HG02885 (cell line): Measurements from ENCODE around the gene XG.
"Not testable (repeated sequence)": the region's sequence is repeated elsewhere in the genome, so short reads cannot be mapped to it uniquely, and the experiment has no call there.

Experiments
- ATAC-seq: cut with Tn5 transposase; IDR thresholded peaks from one replicate; pipeline ENCODE4 v1.9.1; 2021; ENCODE audit warnings: mild to moderate bottlenecking; ENCODE audit not compliant: unreplicated experiment, poor library complexity

XG gene

DNA sequence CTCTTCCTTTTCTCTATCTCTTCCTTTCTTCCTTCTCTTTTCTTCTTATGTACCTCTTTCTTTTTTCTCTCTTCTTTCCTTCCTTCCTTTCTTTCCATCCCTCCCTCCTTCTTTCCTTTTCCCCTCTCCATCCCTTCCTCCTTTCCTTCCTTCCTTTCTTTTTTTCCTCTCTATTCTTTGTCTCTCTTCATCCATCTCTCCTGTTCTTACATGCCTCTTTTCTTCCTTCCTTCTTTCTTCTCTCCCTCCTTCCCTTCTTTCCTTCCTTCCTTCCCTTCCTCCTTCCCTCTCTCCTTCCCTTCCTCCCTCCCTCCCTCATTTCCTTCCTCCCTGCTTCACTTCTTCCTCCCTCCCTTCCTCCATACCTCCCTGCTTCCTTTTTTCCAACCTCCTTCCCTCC, 19.2 kb upstream of the XG start:
- no peak for ATAC-seq

DNA sequence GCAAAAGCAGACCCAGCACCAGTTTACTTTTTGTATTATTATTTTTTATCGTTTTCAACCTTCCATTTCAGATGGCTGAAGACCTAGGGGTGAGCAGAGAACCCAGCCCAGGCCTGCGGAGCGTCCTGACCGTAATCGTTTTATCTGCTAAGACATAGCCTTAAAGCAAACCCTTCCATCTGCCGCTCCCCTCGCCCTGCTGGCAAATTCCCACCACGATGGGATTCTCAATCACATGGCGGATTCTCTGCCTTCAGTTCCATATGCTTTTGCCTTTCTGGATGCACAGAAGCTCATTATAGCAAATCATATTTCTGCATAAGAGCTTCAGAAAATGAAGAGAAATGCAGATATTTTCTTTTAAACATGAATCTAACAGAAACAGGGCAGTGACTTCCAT, 18.6 kb upstream of the XG start:
- ATAC-seq, result no peak

DNA sequence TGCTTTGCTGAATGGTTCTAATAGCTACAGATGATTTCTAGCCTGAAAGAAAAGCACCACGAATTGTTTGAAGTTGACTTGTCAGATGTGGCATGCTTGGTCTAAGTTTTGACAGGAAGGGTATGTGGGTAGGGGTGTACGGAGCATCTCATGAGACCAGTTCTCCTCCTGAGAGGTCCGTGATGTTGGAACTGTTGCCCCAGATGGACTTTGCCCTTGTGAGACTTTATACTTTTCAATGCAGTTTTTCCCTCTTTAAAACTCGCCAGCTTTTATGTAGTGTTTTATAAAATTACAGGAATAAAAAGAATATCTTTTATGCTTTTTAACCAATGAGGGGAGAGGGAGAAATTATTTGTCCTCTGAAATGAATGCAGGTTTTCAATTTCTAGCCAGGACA, 16.6 kb upstream of the XG start:
- ATAC-seq, result no peak

GRCh38 chrX:2740672-2741071, 11.2 kb upstream of the XG start:
- ATAC-seq, result no peak

GRCh38 chrX:2741386-2741785, 10.5 kb upstream of the XG start:
- no peak for ATAC-seq

DNA sequence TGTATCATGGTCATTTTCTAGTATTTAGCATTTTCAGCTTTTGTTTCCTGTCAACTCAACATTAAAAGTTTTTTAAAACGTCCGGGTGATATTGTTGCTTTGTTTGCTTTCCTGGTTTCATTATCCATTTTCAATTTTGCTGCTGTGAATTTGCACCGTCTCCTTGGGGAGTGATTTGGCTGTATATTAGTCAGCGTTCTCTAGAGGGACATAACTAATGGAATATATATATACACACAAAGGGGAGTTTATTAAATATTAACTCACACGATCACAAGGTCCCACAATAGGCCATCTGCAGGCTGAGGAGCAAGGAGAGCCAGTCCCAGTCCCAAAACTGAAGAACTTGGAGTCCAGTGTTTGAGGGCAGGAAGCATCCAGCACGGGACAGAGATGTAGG, 5.6 kb upstream of the XG start:
- ATAC-seq, result not testable (repeated sequence)

DNA sequence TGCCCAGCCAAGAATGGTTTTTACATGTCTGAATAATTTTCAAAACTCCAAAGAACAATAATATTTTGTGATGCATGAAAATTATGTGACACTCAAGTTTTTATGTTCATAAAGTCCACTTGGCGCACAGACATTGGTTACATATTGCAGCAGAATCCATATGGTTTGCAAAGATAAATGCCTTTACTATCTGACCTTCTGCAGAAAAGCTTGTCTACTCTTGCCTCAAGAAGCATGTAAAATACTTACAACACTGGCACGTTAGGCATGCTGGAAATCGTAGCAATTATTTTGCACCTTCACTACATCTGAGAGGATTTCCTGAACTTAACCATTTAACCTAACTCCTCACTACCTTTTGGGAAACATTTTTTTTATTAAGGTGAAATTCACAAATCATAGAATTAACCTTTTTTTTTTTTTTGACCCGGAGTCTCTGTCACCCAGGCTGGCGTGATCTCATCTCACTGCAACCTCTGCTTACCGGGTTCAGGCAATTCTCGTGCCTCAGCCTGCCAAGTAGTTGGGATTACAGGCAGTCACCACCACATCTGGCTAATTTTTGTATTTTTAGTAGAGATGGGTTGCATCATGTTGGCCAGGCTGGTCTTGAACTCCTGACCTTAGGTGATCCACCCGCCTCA, 3.5 kb upstream of the XG start:
- ATAC-seq, result no peak

GRCh38 chrX:2748815-2749188, 3.0 kb upstream of the XG start:
- ATAC-seq, result no peak

DNA sequence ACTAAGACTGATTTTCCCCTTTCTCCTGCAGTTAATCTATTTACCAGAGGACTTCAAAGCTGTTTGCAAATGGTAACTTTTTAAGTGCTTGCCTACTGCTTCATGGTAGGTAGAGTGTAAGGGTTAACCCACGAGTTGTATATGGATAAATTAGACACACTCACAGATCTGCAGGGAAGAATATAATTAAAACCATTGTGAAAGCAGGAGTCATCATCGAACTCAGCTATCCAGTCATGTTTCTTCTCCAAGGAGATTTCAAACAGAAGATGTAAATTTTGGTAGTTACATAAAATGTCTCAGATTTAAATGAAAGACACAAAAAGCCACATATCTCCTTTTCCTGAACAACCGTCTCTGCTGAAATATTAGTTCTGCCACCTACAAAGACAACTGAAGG, 549 bp upstream of the XG start:
- no peak for ATAC-seq

- ATAC-seq, result not testable (repeated sequence)
These were observed 601 bp downstream of the XG start for GRCh38 chrX:2752441-2752840.

GRCh38 chrX:2755163-2755715, 3.4 kb downstream of the XG start:
- ATAC-seq, result not testable (repeated sequence)

GRCh38 chrX:2756548-2756947, 4.7 kb downstream of the XG start:
- ATAC-seq, result no peak

DNA sequence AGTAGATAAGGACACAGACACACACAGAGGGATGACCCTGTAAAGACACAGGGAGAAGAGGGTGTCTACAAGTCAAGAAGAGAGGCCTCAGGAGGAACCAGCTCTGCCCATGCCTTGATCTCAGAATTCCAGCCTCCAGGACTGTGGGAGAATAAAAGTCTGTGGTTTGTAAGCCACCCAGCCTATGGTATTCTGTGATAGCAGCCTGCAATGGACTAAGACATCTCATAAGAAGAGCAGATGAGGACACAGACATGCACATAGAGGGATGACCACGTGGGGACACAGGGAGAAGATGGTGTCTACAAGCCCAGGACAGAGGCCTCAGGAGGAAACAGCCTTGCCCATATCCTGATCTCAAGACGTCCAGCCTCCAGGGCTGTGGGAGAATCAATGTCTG, 9.4 kb downstream of the XG start:
- no peak for ATAC-seq

- ATAC-seq, result not testable (repeated sequence)
These were observed 10.8 kb downstream of the XG start for GRCh38 chrX:2762671-2763070.

DNA sequence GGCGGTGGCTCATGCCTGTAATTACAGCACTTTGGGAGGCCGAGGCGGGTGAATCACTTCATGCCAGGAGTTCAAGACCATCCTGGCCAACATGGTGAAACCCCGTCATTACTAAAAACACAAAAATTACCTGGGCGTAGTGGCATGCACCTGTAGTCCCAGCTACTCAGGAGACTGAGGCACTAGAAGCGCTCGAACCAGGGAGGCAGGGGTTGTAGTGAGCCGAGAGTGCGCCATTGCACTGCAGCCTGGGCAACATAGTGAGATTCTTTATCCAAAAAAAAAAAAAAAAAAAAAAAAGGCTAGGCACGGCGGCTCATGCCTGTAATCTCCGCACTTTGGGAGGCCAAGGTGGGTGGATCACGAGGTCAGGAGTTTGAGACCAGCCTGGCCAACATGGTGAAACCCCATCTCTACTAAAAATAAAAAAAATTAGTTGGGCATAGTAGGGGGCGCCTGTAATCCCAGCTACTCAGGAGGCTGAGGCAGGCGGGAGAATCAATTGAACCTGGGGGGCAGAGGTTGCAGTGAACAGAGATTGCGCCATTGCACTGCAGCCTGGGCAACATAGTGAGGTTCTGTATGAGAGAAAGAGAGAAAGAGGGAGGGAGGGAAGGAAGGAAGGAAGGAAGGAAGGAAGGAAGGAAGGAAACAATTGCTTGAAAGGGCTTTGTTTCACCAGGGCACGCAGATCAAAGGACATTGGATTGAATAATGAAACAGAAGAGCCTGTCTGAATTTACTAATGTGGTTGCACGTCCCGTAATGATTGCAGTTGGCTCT, 13.1 kb downstream of the XG start:
- not testable (repeated sequence) for ATAC-seq

DNA sequence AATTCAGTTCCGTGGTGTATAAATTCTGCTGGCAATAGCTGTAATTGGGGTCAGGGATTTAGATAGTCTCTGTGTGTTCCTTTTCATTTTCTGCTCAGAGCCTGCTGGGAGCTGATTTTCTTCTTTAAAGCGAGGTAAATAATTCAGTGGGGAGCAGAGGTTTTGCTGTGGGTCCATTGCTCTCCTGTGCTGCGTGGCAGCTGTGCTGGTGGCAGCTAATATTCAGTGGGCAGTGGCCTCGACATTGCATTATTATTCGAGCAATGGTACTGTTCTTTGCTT, 13.7 kb downstream of the XG start:
- no peak for ATAC-seq

GRCh38 chrX:2766906-2767305, 15.1 kb downstream of the XG start:
- no peak for ATAC-seq

DNA sequence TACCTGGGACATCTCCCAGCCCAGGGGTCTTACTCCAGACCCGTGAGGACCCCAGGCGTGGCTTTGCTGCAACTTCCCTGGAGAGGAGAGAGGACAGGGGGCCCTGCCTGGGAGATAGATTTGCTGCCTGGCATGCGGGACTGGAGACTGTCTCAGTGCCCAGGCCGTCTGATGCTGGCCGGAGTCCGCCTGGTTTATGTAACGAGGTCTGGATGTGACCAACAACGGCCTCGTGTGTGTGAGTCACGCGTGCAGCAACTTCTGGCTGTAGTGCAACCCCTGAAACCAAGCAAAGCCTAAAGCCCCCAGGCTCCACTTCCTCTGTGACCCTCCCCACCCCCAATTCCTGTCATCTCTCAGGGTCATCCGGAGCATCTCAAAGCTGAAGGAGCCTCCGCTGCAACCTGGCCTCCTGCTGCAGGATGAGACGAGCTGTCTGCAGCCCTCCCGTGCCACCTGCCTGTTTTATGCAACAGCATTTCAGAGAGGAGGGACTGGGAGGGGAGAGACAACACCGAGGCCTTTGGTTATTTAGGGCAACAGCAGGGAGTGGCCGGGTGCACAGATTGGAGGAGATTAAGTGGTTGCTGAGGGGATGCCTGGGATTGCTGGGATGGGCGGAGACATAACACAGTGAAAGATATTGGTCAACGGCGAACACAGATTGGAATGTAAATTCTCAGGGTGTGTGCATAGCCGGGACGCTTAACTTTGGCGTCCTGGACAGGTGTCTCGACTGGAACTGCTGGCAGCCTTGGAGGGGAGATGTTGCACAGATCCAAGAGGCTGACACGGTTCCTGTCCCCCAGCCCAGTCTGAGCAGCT, 16.0 kb downstream of the XG start:
- no peak for ATAC-seq

GRCh38 chrX:2769615-2770014, 17.8 kb downstream of the XG start:
- no peak for ATAC-seq

- ATAC-seq, result not testable (repeated sequence)
These were observed 21.6 kb downstream of the XG start for GRCh38 chrX:2773166-2774055.
